ENCODE measurements around the gene SUPT7L. TPM values are rescaled to one million over a fixed set of nuclear protein-coding genes. Genes with fewer than 3 reads are reported as not detected.
A peak's percentile ranks its signal among the peaks of the same experiment; 100 is the strongest.
"Not testable (repeated sequence)": the region's sequence is repeated elsewhere in the genome, so short reads cannot be mapped to it uniquely, and the experiment has no call there.

The SUPT7L gene
- total RNA-seq, 1 donor from 2014 or later: 6.1 TPM

- H3K27ac ChIP-seq: peak overlapping the region; percentile 89 to 93
- H3K9me3 ChIP-seq: no peaks in the 10 kb centered on the region
- H3K4me3 ChIP-seq: no peak overlapping the region
- intact Hi-C loops (cut with DNase I): loop anchor here (5.0 to 10.0 kb wide), 2 partner anchors 769 to 881 kb away; no protein-coding TSS in a partner anchor
- peak; percentile 85 to 89 (median 88) for TF ChIP-seq CTCF (IDR thresholded peaks at IDR 0.05)
- H3K4me1 ChIP-seq: peaks cover 9 to 16% of the 10 kb centered on the region in 2 donors
- peak in 1 of 2 donors; percentile 90 for DNase-seq (ENCODE audit: low spot score in 2 of 2)
- peaks cover 37 to 54% of the 10 kb centered on the region in 2 donors for H3K36me3 ChIP-seq
- no peaks in the 10 kb centered on the region for H3K27me3 ChIP-seq
Observed at GRCh38 chr2:27683390-27684071, 20.1 kb upstream of the SUPT7L start.

- H3K9me3 ChIP-seq; DNase-seq (ENCODE audit: low spot score in 2 of 2); H3K27me3 ChIP-seq; H3K4me3 ChIP-seq: not testable (repeated sequence)
- Histone ChIP-seq H3K27ac (peak overlapping the region; percentile 89 to 93), H3K36me3 (peaks cover 36 to 54% of the 10 kb centered on the region in 2 donors), H3K4me1 (peaks cover 9 to 16% of the 10 kb centered on the region in 2 donors)
- intact Hi-C loops (cut with DNase I): loop anchor here (5.0 to 10.0 kb wide), 2 partner anchors 770 to 882 kb away; no protein-coding TSS in a partner anchor
Observed at GRCh38 chr2:27682334-27682771, 18.9 kb upstream of the SUPT7L start.

- intact Hi-C loops (cut with DNase I): loop anchor here (5.0 to 10.0 kb wide), 2 partner anchors 770 to 883 kb away; no protein-coding TSS in a partner anchor
- Histone ChIP-seq H3K4me3 (no peak overlapping the region), H3K4me1 (peaks cover 9 to 16% of the 10 kb centered on the region in 2 donors), H3K36me3 (peaks cover 36 to 56% of the 10 kb centered on the region in 2 donors), H3K27me3 (no peaks in the 10 kb centered on the region), H3K27ac (peak overlapping the region; percentile 89 to 93), H3K9me3 (no peaks in the 10 kb centered on the region)
- TF ChIP-seq CTCF (IDR thresholded peaks at IDR 0.05): no peak
- no peak for DNase-seq (ENCODE audit: low spot score in 2 of 2)
Observed at GRCh38 chr2:27681841-27682240, 18.4 kb upstream of the SUPT7L start.

GRCh38 chr2:27680571-27680970 is 17.2 kb upstream of the SUPT7L start:
- no peak for TF ChIP-seq CTCF (IDR thresholded peaks at IDR 0.05)
- peak overlapping the region; percentile 89 to 93 for H3K27ac ChIP-seq
- intact Hi-C loops (cut with DNase I): loop anchor here (5.0 to 10.0 kb wide), 2 partner anchors 772 to 884 kb away; no protein-coding TSS in a partner anchor
- peaks cover 9 to 16% of the 10 kb centered on the region in 2 donors for H3K4me1 ChIP-seq
- H3K4me3 ChIP-seq: no peak overlapping the region
- DNase-seq (ENCODE audit: low spot score in 2 of 2): no peak
- H3K27me3 ChIP-seq: no peaks in the 10 kb centered on the region
- peaks cover 41 to 58% of the 10 kb centered on the region in 2 donors for H3K36me3 ChIP-seq
- H3K9me3 ChIP-seq: no peaks in the 10 kb centered on the region

- Histone ChIP-seq H3K27ac (no peak overlapping the region), H3K36me3 (peaks cover 58 to 81% of the 10 kb centered on the region in 2 donors), H3K4me3 (no peak overlapping the region), H3K27me3 (no peaks in the 10 kb centered on the region), H3K4me1 (no peaks in the 10 kb centered on the region), H3K9me3 (no peaks in the 10 kb centered on the region)
- TF ChIP-seq CTCF (IDR thresholded peaks at IDR 0.05): no peak
- intact Hi-C loops (cut with DNase I): no loop called here
- DNase-seq (ENCODE audit: low spot score in 2 of 2): no peak
Observed at GRCh38 chr2:27672723-27673486, 9.5 kb upstream of the SUPT7L start.

GRCh38 chr2:27671235-27671634 is 7.8 kb upstream of the SUPT7L start:
- Histone ChIP-seq H3K27ac (no peak overlapping the region), H3K4me1 (peaks cover 0 to 4% of the 10 kb centered on the region in 2 donors), H3K4me3 (no peak overlapping the region), H3K9me3 (no peaks in the 10 kb centered on the region), H3K27me3 (no peaks in the 10 kb centered on the region), H3K36me3 (peaks cover 55 to 76% of the 10 kb centered on the region in 2 donors)
- no peak for DNase-seq (ENCODE audit: low spot score in 2 of 2)
- no peak for TF ChIP-seq CTCF (IDR thresholded peaks at IDR 0.05)
- intact Hi-C loops (cut with DNase I): no loop called here
